Sigmoid colon (tissue), 3 donors: Measurements from ENCODE around the gene TBC1D20.

Source experiments
- POLR2A ChIP-seq, 2 donors: fragments of 450-650 bp; IDR thresholded peaks; one replicate each; pipeline ENCODE4 v1.6.1; 2016; ENCODE audit warnings: antibody characterized with exemption in 2 of 2, mild to moderate bottlenecking in 2 of 2, moderate library complexity in 2 of 2
- TF ChIP-seq, protein P1 (sequence below), 4 experiments: fragments of 450-650 bp in 3 of 4; fragments of 200-600 bp in 1 of 4; IDR thresholded peaks; one replicate each; pipeline ENCODE4 v1.5.1; 2016 to 2019; ENCODE audit warnings: antibody characterized with exemption in 4 of 4, mild to moderate bottlenecking in 3 of 4, moderate library complexity in 2 of 4

DNA sequence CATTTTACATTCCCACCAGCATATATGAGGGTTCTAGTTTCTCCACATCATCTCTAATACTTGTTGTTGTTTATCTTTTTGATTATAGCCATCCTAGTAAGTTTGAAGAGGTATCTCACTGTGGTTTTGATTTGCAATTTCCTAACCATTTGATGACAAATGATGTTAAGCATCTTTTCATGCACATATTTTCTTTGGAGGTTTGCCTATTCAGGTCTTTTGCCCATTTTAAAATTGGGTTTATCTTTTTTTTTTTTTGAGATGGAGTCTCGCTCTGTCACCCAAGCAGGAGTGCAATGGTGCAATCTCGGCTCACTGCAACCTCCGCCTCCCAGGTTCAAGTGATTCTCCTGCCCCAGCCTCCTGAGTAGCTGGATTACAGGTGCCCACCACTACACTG lies 50.3 kb downstream of the TBC1D20 start:
- TF ChIP-seq, protein P1, sequence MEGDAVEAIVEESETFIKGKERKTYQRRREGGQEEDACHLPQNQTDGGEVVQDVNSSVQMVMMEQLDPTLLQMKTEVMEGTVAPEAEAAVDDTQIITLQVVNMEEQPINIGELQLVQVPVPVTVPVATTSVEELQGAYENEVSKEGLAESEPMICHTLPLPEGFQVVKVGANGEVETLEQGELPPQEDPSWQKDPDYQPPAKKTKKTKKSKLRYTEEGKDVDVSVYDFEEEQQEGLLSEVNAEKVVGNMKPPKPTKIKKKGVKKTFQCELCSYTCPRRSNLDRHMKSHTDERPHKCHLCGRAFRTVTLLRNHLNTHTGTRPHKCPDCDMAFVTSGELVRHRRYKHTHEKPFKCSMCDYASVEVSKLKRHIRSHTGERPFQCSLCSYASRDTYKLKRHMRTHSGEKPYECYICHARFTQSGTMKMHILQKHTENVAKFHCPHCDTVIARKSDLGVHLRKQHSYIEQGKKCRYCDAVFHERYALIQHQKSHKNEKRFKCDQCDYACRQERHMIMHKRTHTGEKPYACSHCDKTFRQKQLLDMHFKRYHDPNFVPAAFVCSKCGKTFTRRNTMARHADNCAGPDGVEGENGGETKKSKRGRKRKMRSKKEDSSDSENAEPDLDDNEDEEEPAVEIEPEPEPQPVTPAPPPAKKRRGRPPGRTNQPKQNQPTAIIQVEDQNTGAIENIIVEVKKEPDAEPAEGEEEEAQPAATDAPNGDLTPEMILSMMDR (IDR thresholded peaks at IDR 0.05), result no peak
- no peak for TF ChIP-seq POLR2A (IDR thresholded peaks at IDR 0.05)
